SW480 (cell line): Measurements from ENCODE around the gene NKAIN2.
"Not testable (repeated sequence)": the region's sequence is repeated elsewhere in the genome, so short reads cannot be mapped to it uniquely, and the experiment has no call there.

Experiments used
- DNase-seq: peaks from one replicate; pipeline ENCODE4 v3.0.0-alpha.2; 2016; ENCODE audit warnings: low spot score

The NKAIN2 gene

GRCh38 chr6:123895346-123895745 is 91.7 kb downstream of the NKAIN2 start:
- no peak for DNase-seq

GRCh38 chr6:123895806-123896205 is 92.1 kb downstream of the NKAIN2 start:
- DNase-seq, result no peak

DNA sequence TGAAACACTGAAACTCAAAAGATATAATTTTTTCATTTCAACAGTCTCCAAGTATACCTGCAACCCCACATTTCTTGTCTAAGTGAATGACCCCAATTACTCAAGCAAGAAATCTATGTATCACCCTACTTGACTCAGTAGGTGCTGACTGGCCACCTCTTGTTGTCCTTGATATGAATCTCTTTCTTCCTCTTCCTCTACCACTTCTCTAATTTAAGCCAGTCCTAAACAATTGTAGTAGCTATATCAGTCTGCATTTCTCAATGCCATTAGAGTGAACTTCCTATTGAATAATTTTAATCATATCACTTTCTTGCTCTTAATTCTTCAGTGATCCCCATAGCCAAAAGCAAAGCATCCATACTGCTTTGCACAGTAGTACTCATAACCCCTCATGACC is 93.2 kb downstream of the NKAIN2 start:
- no peak for DNase-seq

- no peak for DNase-seq
Observed at GRCh38 chr6:123897965-123898364, 94.3 kb downstream of the NKAIN2 start.

GRCh38 chr6:123898665-123899064 is 95.0 kb downstream of the NKAIN2 start:
- no peak for DNase-seq

GRCh38 chr6:123899745-123900144 is 96.1 kb downstream of the NKAIN2 start:
- no peak for DNase-seq

- no peak for DNase-seq
Observed at GRCh38 chr6:123901436-123901835, 97.8 kb downstream of the NKAIN2 start.

- no peak for DNase-seq
Observed at GRCh38 chr6:123902738-123903313, 99.2 kb downstream of the NKAIN2 start.

GRCh38 chr6:123904228-123904627 is 100.6 kb downstream of the NKAIN2 start:
- DNase-seq, result no peak

DNA sequence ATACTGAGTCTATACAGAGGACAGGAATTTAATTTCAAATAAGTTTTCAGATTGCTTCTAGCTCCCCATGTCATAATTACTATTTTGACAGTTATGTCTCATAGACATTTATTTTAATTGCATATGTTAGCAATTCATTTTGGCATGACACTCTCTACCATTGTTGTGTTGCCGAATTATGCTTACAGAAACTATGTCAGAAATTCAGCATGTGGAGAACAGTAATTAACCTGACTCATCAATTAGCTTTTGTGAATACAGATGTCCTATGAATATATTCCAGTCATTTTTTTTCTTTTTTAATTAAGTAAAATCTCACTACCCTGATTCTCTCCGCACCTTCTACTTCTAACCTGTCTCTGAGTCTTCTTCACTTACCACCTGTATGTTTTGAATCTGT is 105.1 kb downstream of the NKAIN2 start:
- DNase-seq, result no peak

DNA sequence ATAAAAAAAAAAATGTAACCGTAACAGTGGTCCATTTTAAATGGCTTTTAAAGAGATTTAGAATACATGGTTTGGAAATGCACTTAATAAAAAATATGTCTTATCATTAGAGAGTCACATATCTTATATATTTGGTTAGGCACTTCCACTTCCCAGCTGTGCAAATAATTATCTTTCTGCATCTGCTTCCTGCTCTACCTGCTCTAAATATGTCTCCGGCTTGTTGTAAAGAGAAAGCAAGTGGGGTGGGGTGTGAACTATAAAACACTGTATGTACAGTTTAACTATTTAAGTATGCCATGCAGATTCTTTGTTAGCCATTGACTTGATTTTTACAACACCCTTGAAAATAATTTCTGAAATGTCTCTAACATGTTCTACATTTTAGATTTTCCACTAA is 106.3 kb downstream of the NKAIN2 start:
- DNase-seq, result no peak

DNA sequence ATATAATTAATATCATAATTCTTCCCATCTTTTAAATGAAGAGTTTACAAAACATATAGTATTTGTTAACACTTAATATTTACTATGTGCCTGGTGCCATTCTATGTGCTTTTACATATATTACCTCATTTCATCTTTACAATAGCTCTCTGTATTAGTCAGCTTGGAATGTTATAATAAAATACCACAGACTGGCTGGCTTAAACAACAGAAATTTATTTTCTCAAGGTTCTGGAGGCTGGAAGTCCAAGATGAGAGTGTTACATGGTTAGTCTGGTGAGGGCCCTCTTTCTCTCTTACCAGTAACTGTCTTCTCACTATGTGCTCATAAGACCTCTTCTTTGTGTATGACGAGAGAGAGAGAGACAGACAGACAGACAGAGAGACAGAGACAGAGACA is 110.2 kb downstream of the NKAIN2 start:
- DNase-seq, result no peak

DNA sequence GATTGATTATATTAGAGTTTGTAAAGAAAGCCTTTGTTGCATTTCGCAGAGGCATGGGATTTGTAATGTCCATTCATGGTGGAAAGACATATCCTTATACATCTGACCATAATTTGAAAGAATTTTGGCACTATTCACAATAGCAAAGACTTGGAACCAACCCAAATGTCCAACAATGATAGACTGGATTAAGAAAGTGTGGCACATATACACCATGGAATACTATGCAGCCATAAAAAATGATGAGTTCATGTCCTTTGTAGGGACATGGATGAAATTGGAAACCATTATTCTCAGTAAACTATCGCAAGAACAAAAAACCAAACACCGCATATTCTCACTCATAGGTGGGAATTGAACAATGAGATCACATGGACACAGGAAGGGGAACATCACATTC is 119.7 kb downstream of the NKAIN2 start:
- not testable (repeated sequence) for DNase-seq

DNA sequence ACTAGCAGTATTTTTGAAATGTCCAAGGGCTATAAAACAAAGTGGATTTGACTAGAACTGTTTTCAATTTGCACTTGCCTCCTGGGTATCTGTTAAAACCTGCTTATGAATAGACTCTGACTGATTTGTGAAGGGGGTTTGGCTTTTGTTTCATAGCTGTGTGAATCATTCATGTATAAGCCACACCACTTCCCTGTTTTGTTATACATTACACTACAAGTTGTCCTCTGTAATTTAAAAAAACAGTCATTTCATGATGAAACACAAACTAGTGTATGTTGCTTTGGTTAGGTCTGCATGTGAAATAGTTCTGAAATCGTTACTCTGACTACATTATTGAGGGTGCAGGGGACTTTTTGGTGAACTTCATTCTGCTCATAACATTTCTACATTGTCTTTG is 121.7 kb downstream of the NKAIN2 start:
- DNase-seq, result peak; percentile 27

DNA sequence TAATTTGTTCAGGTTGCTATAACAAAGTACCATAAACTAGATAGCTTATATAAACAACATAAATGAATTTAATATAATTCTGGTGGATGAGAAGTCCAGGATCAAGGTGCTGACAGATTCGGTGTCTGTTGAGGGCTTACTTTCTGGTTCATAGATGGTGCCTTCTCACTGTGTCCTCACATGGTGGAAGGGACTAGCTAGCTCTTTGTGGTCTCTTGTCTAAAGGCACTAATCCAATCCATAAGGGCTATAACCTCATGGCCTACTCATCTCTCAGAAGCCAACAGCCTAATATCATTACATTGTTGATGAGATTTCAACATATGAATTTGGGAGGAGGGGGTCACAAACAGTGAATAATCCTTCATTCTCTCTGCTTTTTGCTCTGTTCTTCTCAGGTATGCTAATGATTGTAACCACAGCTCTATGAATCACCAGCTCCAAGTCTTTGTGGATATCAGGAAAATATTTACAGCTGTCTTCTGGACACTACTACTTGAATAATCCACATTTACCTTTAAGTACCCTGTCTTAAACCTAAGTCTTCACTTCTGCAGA is 122.3 kb downstream of the NKAIN2 start:
- DNase-seq, result peak; percentile 2

- DNase-seq, result no peak
Observed at GRCh38 chr6:123928529-123928928, 124.9 kb downstream of the NKAIN2 start.

- DNase-seq, result no peak
Observed at GRCh38 chr6:123931928-123932327, 128.3 kb downstream of the NKAIN2 start.

DNA sequence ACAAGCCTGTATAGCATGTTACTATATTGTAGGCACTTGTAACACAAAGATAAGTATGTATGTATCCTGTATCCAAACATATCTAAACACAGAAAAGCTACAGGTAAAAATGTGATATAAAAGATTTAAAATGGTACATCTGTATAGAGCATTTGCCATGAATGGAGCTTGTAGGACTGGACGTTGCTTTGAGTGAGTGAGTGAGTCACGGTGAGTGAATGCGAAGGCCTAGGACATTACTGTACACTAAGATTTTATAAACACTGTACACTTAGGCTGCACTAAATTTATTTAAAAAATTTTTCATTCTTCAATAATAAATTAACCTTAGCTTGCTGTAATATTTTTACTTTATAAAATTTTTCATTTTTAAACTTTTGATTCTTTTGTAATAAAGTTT is 136.9 kb downstream of the NKAIN2 start:
- DNase-seq, result no peak

GRCh38 chr6:123941855-123942254 is 138.2 kb downstream of the NKAIN2 start:
- DNase-seq, result no peak

GRCh38 chr6:123945386-123945785 is 141.7 kb downstream of the NKAIN2 start:
- DNase-seq, result no peak

DNA sequence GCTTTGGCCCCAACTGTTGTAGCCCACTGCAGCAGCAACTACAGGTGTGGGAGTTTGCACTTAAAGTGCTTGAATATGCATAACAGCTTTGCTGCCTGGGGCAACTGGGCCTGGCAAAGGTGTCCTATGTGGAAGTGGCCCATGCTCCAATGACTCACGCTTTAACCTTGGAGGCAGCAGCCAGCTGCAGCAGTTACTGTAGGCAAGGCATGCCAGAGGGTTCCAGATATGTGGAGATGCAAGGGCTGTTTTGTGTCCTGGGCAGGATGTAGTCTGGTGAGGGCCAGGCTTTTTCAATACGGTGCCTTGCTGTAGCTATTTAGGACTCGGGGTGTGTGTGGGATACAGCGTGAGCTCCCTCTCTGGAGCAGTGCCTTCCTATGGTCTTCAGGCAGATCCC is 150.3 kb downstream of the NKAIN2 start:
- DNase-seq, result no peak

DNA sequence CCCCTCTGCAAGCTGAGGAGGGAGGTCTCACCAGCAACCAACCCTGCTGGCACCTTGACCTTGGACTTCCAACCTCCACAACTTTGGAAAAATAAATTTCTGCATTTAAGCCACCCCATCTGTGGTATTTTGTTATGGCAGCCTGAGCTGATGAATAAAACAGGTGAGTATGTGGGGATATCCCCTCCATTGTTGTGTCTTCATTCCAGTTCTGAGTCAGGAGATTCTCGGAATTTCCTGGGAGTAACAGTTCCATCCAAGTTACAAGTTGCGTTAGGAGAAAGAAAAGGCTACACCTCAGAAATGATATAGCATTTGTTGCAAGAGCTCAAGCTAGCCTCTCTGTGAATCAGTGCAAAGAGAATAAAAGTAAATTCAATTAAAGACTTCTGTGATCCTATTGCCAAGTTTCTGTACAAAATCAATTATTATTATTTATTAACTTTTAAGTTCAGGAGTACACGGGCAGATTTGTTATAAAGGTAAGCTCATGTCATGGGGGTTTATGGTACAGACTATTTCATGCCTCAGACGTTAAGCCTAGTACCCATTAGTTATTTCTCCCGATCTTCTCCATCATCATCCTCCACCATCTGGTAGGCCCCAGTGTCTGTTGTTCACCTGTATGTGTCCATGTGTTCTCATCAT is 153.0 kb downstream of the NKAIN2 start:
- no peak for DNase-seq

DNA sequence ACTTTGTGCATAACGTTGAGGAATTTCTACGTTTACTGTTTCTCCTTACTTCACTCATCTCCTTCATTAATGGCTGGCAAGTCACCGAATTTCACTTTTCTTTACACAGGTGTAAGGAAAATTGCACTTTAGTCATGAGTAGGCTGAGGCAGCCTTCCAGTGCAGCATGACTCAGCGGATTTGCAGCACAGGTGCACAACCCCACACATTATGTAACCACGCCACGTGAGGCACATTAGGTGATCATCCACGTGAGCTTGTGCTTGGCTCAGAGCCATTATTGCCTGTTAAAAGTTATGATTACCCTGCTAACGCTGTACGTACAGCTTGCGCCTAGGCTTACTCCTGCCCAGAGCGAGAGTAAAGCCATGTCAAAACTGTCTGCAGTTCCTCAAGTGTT is 158.8 kb downstream of the NKAIN2 start:
- peak; percentile 19 for DNase-seq

DNA sequence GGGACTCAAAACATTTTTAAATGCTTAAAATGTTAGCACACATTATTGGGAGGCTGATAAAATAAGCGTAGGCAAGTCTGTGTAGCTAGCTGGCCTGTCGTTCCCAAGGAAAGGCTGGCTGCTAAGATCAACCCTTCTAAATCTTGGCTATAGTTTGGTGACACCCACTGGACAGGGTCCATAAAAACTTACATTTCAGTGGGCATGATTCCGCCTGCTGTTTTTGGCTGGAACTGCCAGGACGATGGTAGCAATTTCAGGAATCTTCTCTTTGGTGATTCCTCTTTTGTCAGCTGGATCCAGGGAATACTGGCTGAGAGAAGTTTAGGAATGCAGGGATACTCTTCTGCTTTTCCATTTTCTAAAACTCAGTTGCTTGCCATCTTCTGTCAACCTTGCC is 162.2 kb downstream of the NKAIN2 start:
- no peak for DNase-seq
